ENCODE data around the gene ADGRV1.
A peak's percentile ranks its signal among the peaks of the same experiment; 100 is the strongest.
"Not testable (repeated sequence)": the region's sequence is repeated elsewhere in the genome, so short reads cannot be mapped to it uniquely, and the experiment has no call there.

Gene ADGRV1

GRCh38 chr5:91049800-91050199 lies 491.2 kb downstream of the ADGRV1 start:
- ChIA-PET POLR2A (no interaction called here), CTCF (interaction anchor here (0.9 kb wide), 1 partner anchor 370 kb away, joined by 3 read pairs; no protein-coding TSS in a partner anchor)
- Histone ChIP-seq H3K4me3 (ENCODE audit: low read depth, low read length) (no peak overlapping the region), H3K9me3 (ENCODE audit: control insufficient read depth, insufficient read depth, low read depth, low read length) (no peaks in the 10 kb centered on the region), H3K27ac (ENCODE audit: extremely low read depth, low read depth, low read length) (no peak overlapping the region), H3K36me3 (ENCODE audit: control insufficient read depth in 2 of 2, insufficient read depth in 1 of 2, low read length in 2 of 2) (no peaks in the 10 kb centered on the region), H3K4me1 (ENCODE audit: control insufficient read depth, insufficient read depth, low read length) (peaks cover 6% of the 10 kb centered on the region; the same call in 1 of the 2 replicates)
- TF ChIP-seq ZNF510 (tag by site-specific recombination; IDR thresholded peaks at IDR 0.05; ENCODE audit: insufficient replicate concordance) (no peak), ZNF18 (tag by site-specific recombination; IDR thresholded peaks at IDR 0.05) (no peak), ZNF747 (tag by site-specific recombination; IDR thresholded peaks at IDR 0.05) (no peak), REST (tag by site-specific recombination; IDR thresholded peaks at IDR 0.05) (no peak), ZNF239 (tag by site-specific recombination; IDR thresholded peaks at IDR 0.05) (no peak)

GRCh38 chr5:91052411-91052810 lies 493.8 kb downstream of the ADGRV1 start:
- POLR2A ChIA-PET: not testable (repeated sequence)
- CTCF ChIA-PET: interaction anchor here (0.8 kb wide), 1 partner anchor 12 kb away, joined by 3 read pairs; no protein-coding TSS in a partner anchor

GRCh38 chr5:91052977-91053740 lies 494.6 kb downstream of the ADGRV1 start:
- ChIA-PET POLR2A (no interaction called here), CTCF (interaction anchor here (0.8 kb wide), 1 partner anchor 12 kb away, joined by 3 read pairs; no protein-coding TSS in a partner anchor)
- Histone ChIP-seq H3K9me3 (ENCODE audit: control insufficient read depth, insufficient read depth, low read depth, low read length) (no peaks in the 10 kb centered on the region), H3K4me1 (ENCODE audit: control insufficient read depth, insufficient read depth, low read length) (peaks cover 6% of the 10 kb centered on the region; the same call in 1 of the 2 replicates), H3K36me3 (ENCODE audit: control insufficient read depth in 2 of 2, insufficient read depth in 1 of 2, low read length in 2 of 2) (no peaks in the 10 kb centered on the region), H3K4me3 (ENCODE audit: low read depth, low read length) (no peak overlapping the region), H3K27ac (ENCODE audit: extremely low read depth, low read depth, low read length) (no peak overlapping the region)
- TF ChIP-seq TCF7L2 (IDR thresholded peaks at IDR 0.05; ENCODE audit: borderline replicate concordance, low read depth, low read length) (0 out of 2 replicates have a peak, but pooled peaks have one; percentile 16), RBAK (tag by site-specific recombination; IDR thresholded peaks at IDR 0.05) (no peak)

More at GRCh38 chr5:91052411-91052810, 493.8 kb downstream of the ADGRV1 start:
- not testable (repeated sequence) for H3K9me3 ChIP-seq (ENCODE audit: control insufficient read depth, insufficient read depth, low read depth, low read length); H3K36me3 ChIP-seq (ENCODE audit: control insufficient read depth in 2 of 2, insufficient read depth in 1 of 2, low read length in 2 of 2); H3K27ac ChIP-seq (ENCODE audit: extremely low read depth, low read depth, low read length); H3K4me3 ChIP-seq (ENCODE audit: low read depth, low read length); H3K4me1 ChIP-seq (ENCODE audit: control insufficient read depth, insufficient read depth, low read length)

GRCh38 chr5:91053741-91054025 lies 495.1 kb downstream of the ADGRV1 start:
- CTCF ChIA-PET: no interaction called here
- POLR2A ChIA-PET: no interaction called here
- Histone ChIP-seq H3K4me1 (ENCODE audit: control insufficient read depth, insufficient read depth, low read length) (peaks cover 6% of the 10 kb centered on the region; the same call in 1 of the 2 replicates), H3K4me3 (ENCODE audit: low read depth, low read length) (no peak overlapping the region), H3K27ac (ENCODE audit: extremely low read depth, low read depth, low read length) (no peak overlapping the region), H3K9me3 (ENCODE audit: control insufficient read depth, insufficient read depth, low read depth, low read length) (no peaks in the 10 kb centered on the region), H3K36me3 (ENCODE audit: control insufficient read depth in 2 of 2, insufficient read depth in 1 of 2, low read length in 2 of 2) (no peaks in the 10 kb centered on the region)
- no peak for TF ChIP-seq ZNF121 (tag by site-specific recombination; IDR thresholded peaks at IDR 0.05)
- no peak for TF ChIP-seq SALL2 (tag by site-specific recombination; IDR thresholded peaks at IDR 0.05; ENCODE audit: borderline replicate concordance)
- TF ChIP-seq ZNF324 (tag by site-specific recombination; IDR thresholded peaks at IDR 0.05): no peak
- no peak for TF ChIP-seq ZNF518A (tag by site-specific recombination; conservative IDR thresholded peaks at IDR 0.05; ENCODE audit: low read depth)
- TF ChIP-seq ZNF155 (tag by site-specific recombination; IDR thresholded peaks at IDR 0.05): no peak
- TF ChIP-seq REST (tag by site-specific recombination; IDR thresholded peaks at IDR 0.05): no peak
